ENCODE measurements around the gene ISL1.

The ISL1 gene

DNA sequence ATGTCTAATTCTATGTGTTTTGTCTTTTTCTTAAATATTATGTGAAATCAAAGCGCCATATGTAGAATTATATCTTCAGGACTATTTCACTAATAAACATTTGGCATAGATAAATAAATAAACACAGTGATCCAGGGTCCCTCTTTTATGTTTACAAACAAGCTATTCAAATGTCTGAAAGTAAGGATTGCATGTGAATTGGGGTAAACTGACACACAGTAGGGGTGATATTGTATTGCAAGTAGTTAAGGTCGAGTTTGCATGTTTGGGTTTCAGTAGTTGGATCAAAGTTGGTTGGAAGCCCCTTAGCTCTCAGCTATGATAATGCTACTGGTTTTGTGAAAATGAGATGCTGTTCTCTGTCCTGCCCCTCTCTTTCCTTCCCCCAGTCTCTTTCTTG lies 11.4 kb downstream of the ISL1 start:
- FAIRE-seq: no peak
- no peak for TF ChIP-seq POLR2AphosphoS5 (IDR thresholded peaks at IDR 0.05; ENCODE audit: low read depth, low read length)
- no peak for TF ChIP-seq SPI1 (IDR thresholded peaks at IDR 0.05; ENCODE audit: low read depth, low read length)
- no peak for TF ChIP-seq TAF1 (IDR thresholded peaks at IDR 0.05; ENCODE audit: low read depth, low read length)
- TF ChIP-seq POLR2A (IDR thresholded peaks at IDR 0.05; ENCODE audit: low read depth, low read length): no peak
- TF ChIP-seq POU2F2 (IDR thresholded peaks at IDR 0.05; ENCODE audit: low read depth, low read length): no peak
- TF ChIP-seq PAX5 (IDR thresholded peaks at IDR 0.05; ENCODE audit: insufficient read depth, low read length, severe bottlenecking): no peak

DNA sequence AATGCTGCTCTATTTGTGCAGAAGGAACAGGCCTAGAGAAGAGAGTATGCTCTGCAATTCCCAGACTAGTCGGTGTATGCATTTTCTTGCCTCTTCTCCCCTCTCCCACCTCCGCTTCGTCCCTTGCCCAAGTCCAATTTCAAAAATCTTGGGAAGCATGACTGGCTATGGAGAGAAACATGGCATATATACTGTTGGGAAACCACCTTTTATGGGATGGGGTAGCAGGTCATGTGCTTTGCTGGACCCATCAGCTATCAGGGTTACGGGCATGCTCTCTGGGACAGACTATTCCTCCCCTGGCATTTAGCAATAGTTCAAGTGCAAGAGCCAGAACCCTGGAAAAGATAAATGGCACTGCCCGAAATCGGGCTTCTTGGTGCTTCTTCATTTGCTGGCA lies 12.0 kb downstream of the ISL1 start:
- FAIRE-seq: no peak
- TF ChIP-seq POU2F2 (IDR thresholded peaks at IDR 0.05; ENCODE audit: low read depth, low read length) (no peak), SPI1 (IDR thresholded peaks at IDR 0.05; ENCODE audit: low read depth, low read length) (no peak), TAF1 (IDR thresholded peaks at IDR 0.05; ENCODE audit: low read depth, low read length) (no peak), PAX5 (IDR thresholded peaks at IDR 0.05; ENCODE audit: insufficient read depth, low read length, severe bottlenecking) (no peak), POLR2A (IDR thresholded peaks at IDR 0.05; ENCODE audit: low read depth, low read length) (no peak), POLR2AphosphoS5 (IDR thresholded peaks at IDR 0.05; ENCODE audit: low read depth, low read length) (no peak)

More for the DNA sequence above, 11.4 kb downstream of the ISL1 start:
- DNase-seq (ENCODE audit: insufficient read length, low spot score): no peak

DNA sequence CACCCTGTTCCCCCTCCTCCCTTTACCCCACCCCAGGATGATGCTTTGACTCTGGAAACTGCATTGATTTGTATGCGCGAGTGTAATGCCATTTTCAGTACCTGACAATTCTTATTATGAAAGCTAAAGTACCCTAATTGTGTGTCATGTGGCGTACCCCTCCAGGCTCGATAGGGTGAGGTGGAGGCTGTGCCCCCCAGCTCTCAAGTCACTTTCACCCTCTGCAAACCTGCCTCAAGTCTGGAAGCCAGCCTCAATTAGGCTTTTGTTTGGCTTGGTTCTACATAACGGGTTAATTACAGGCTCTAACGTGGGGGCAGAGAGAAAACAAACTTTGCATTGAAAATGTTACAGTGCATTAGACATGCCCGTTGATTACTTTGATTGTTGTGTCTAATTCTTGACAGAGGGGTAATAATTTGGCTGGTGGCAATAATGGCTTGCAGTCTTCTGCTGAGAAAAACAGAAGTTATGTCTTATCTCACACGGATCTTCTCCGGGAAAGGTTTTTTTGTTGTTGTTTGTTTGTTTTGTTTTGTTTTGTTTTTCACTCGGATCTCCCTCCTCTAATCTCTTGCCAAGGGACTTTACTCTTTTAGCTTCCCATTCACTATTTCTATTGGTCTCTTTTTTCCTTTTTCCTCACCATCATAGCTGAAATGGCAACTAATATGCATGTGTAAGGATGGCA lies 12.6 kb downstream of the ISL1 start:
- FAIRE-seq (no peak), DNase-seq (ENCODE audit: insufficient read length, low spot score) (no peak)
- no peak for TF ChIP-seq PAX5 (IDR thresholded peaks at IDR 0.05; ENCODE audit: insufficient read depth, low read length, severe bottlenecking)
- TF ChIP-seq POLR2AphosphoS5 (IDR thresholded peaks at IDR 0.05; ENCODE audit: low read depth, low read length): no peak
- TF ChIP-seq SPI1 (IDR thresholded peaks at IDR 0.05; ENCODE audit: low read depth, low read length): no peak
- TF ChIP-seq TAF1 (IDR thresholded peaks at IDR 0.05; ENCODE audit: low read depth, low read length): no peak
- TF ChIP-seq POU2F2 (IDR thresholded peaks at IDR 0.05; ENCODE audit: low read depth, low read length): no peak
- TF ChIP-seq POLR2A (IDR thresholded peaks at IDR 0.05; ENCODE audit: low read depth, low read length): no peak

More for the DNA sequence above, 12.0 kb downstream of the ISL1 start:
- no peak for DNase-seq (ENCODE audit: insufficient read length, low spot score)

DNA sequence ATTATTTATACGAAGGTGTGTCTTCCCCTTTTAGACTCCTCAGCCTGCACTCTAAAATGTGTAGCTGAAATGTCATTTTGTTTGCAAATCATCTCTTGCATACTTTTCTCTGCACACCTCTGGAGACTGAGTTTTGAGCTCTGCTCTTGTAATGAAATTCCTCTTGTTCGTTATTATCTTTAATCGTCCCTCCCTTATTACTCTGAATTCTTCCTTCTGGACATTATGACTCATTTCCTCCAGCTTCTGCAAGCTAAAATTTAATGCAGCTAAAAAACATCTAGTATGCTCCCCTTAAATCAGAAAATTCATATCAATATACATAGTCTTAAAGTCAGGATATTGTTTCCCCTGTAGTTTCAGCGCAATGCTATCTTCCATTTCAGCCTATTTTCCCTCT lies 13.5 kb downstream of the ISL1 start:
- no peak for TF ChIP-seq POU2F2 (IDR thresholded peaks at IDR 0.05; ENCODE audit: low read depth, low read length)
- TF ChIP-seq PAX5 (IDR thresholded peaks at IDR 0.05; ENCODE audit: insufficient read depth, low read length, severe bottlenecking): no peak
- TF ChIP-seq SPI1 (IDR thresholded peaks at IDR 0.05; ENCODE audit: low read depth, low read length): no peak
- no peak for TF ChIP-seq POLR2AphosphoS5 (IDR thresholded peaks at IDR 0.05; ENCODE audit: low read depth, low read length)
- TF ChIP-seq POLR2A (IDR thresholded peaks at IDR 0.05; ENCODE audit: low read depth, low read length): no peak
- DNase-seq (ENCODE audit: insufficient read length, low spot score): no peak
- FAIRE-seq: no peak

DNA sequence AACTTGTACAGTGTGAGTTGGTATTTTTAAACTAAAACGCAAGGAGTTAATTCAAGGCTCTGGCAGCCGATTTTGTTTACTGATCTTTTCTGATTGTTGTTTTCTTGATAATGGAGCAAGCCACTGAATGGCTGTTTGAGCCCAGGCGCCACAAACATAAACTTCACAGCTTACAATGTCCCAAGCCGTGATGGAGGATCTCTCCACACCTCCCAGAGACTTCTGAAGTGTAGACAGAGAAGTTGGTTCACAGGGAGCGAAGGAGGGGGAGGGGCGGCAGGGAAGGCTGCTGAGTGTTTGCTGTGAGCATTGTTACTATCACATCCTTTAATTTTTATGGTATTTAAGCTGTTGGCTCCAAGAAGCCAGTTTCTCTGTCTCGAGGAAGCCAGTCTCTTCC lies 14.7 kb downstream of the ISL1 start:
- no peak for FAIRE-seq
- no peak for DNase-seq (ENCODE audit: insufficient read length, low spot score)
- no peak for TF ChIP-seq TAF1 (IDR thresholded peaks at IDR 0.05; ENCODE audit: low read depth, low read length)
- no peak for TF ChIP-seq POLR2A (IDR thresholded peaks at IDR 0.05; ENCODE audit: low read depth, low read length)
- TF ChIP-seq POU2F2 (IDR thresholded peaks at IDR 0.05; ENCODE audit: low read depth, low read length): no peak
- no peak for TF ChIP-seq PAX5 (IDR thresholded peaks at IDR 0.05; ENCODE audit: insufficient read depth, low read length, severe bottlenecking)
- no peak for TF ChIP-seq POLR2AphosphoS5 (IDR thresholded peaks at IDR 0.05; ENCODE audit: low read depth, low read length)
- no peak for TF ChIP-seq SPI1 (IDR thresholded peaks at IDR 0.05; ENCODE audit: low read depth, low read length)

DNA sequence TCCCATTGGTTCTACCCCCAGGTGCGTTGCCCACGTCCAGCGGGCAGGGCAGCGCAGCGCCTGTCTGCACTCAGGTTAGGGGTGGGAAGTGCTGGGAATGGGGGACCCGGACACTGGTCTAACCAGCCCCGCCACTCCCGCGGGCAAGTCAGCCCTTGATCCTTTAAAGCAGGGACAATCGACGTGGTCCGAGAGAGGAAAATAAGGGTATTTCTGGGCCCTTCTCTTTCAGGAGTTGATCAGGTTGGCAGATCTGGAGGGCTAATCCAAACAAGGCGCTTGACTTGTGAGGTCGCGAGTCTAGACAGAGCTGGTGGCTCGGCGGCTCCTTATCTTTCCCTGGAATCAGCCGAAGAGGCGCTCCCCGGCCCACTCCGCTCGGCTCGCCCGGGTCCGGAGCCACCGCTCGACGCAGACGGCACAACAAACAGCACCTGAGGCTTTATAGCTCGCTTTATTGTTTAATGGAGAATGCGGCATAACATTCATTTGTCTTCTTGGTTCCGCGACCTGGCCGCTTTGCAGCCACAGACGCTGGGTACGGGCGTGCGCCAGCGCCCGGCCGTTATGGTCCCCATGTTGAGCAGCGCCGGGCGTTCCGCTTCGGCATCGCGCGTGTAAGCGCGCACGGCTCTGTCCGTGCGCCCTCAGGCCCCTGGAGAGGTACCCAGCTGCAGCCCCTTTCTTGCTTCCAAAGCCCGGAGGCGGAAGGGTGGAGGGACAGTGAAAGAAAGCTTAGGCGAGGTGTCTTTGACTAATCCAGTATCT lies 15.8 kb downstream of the ISL1 start:
- FAIRE-seq: no peak
- no peak for DNase-seq (ENCODE audit: insufficient read length, low spot score)
- TF ChIP-seq TAF1 (IDR thresholded peaks at IDR 0.05; ENCODE audit: low read depth, low read length): no peak
- no peak for TF ChIP-seq SPI1 (IDR thresholded peaks at IDR 0.05; ENCODE audit: low read depth, low read length)
- TF ChIP-seq POLR2A (IDR thresholded peaks at IDR 0.05; ENCODE audit: low read depth, low read length): no peak
- no peak for TF ChIP-seq PAX5 (IDR thresholded peaks at IDR 0.05; ENCODE audit: insufficient read depth, low read length, severe bottlenecking)
- no peak for TF ChIP-seq POLR2AphosphoS5 (IDR thresholded peaks at IDR 0.05; ENCODE audit: low read depth, low read length)
- TF ChIP-seq POU2F2 (IDR thresholded peaks at IDR 0.05; ENCODE audit: low read depth, low read length): no peak

DNA sequence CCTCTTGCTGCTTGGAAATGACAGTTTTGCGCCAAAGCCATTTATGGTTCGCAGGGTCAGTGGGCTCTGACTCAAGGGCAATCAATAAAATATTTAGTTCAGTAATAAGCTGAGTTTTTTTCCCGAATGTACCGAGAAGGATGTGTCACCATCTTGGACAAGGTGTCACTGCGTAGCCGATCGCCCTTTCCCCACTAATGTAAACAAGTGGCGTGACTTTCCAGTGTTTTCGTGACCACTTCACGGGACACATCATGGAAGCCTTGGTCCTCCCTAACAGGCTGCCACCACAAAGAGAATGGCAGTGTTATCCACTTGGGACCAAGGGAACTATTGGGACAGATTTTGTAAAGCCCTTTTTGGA lies 16.4 kb downstream of the ISL1 start:
- FAIRE-seq (no peak), DNase-seq (ENCODE audit: insufficient read length, low spot score) (no peak)
- TF ChIP-seq PAX5 (IDR thresholded peaks at IDR 0.05; ENCODE audit: insufficient read depth, low read length, severe bottlenecking) (no peak), POLR2AphosphoS5 (IDR thresholded peaks at IDR 0.05; ENCODE audit: low read depth, low read length) (no peak), POU2F2 (IDR thresholded peaks at IDR 0.05; ENCODE audit: low read depth, low read length) (no peak), POLR2A (IDR thresholded peaks at IDR 0.05; ENCODE audit: low read depth, low read length) (no peak), TAF1 (IDR thresholded peaks at IDR 0.05; ENCODE audit: low read depth, low read length) (no peak), SPI1 (IDR thresholded peaks at IDR 0.05; ENCODE audit: low read depth, low read length) (no peak)

DNA sequence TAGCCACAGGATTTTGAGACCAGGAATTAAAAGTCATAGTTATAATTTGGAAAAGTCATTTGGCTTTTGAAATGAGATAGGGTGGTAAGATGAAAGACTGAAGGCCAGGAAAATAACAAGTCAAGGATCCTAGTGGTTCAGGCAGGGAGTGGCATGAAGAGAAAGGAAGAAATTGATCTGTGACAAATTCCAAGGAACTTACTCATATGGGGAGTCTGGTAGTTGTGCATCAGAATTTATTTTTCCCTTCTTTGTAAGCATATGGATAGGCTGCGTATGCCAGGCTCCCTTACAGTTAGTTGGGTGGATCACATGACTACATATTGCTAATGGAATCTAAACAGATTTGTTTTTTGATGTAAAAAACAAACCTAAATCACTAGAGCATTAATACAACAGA lies 21.0 kb downstream of the ISL1 start:
- FAIRE-seq (no peak), DNase-seq (ENCODE audit: insufficient read length, low spot score) (no peak)
- TF ChIP-seq POLR2A (IDR thresholded peaks at IDR 0.05; ENCODE audit: low read depth, low read length) (no peak), PAX5 (IDR thresholded peaks at IDR 0.05; ENCODE audit: insufficient read depth, low read length, severe bottlenecking) (no peak), POU2F2 (IDR thresholded peaks at IDR 0.05; ENCODE audit: low read depth, low read length) (no peak), SPI1 (IDR thresholded peaks at IDR 0.05; ENCODE audit: low read depth, low read length) (no peak), POLR2AphosphoS5 (IDR thresholded peaks at IDR 0.05; ENCODE audit: low read depth, low read length) (no peak), TAF1 (IDR thresholded peaks at IDR 0.05; ENCODE audit: low read depth, low read length) (no peak)

DNA sequence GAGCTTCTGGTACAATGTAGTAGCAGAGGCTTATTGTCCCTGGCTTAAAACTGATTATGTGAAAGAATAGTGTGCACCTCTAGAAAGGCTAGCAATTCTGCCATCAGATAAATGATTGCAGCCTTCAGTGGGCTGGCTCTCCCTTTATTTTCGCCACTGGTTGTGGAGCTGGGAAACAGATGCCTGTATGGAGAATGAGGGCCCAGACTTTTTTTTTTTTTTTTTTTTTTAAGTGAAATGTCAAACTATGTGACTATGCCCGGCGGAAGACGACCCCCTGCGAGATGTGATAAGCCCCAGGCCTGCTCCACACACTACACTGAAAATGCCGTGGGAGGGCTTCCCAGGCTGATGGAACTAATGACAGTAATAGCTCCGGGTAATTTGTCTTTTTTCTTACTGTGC lies 28.7 kb downstream of the ISL1 start:
- FAIRE-seq (no peak), DNase-seq (ENCODE audit: insufficient read length, low spot score) (no peak)
- TF ChIP-seq PAX5 (IDR thresholded peaks at IDR 0.05; ENCODE audit: insufficient read depth, low read length, severe bottlenecking) (no peak), POU2F2 (IDR thresholded peaks at IDR 0.05; ENCODE audit: low read depth, low read length) (no peak), SPI1 (IDR thresholded peaks at IDR 0.05; ENCODE audit: low read depth, low read length) (no peak), TAF1 (IDR thresholded peaks at IDR 0.05; ENCODE audit: low read depth, low read length) (no peak), POLR2A (IDR thresholded peaks at IDR 0.05; ENCODE audit: low read depth, low read length) (no peak), POLR2AphosphoS5 (IDR thresholded peaks at IDR 0.05; ENCODE audit: low read depth, low read length) (no peak)
